CD4-positive, alpha-beta T cell treated with Interleukin-4 for 4 hours (primary cell): ENCODE results near the gene CHCHD6.
A peak's percentile ranks its signal among the peaks of the same experiment; 100 is the strongest.

ENCODE experiments used
- DNase-seq: peaks from one replicate; pipeline ENCODE4 v3.0.0-alpha.2; 2020

CHCHD6 gene

DNA sequence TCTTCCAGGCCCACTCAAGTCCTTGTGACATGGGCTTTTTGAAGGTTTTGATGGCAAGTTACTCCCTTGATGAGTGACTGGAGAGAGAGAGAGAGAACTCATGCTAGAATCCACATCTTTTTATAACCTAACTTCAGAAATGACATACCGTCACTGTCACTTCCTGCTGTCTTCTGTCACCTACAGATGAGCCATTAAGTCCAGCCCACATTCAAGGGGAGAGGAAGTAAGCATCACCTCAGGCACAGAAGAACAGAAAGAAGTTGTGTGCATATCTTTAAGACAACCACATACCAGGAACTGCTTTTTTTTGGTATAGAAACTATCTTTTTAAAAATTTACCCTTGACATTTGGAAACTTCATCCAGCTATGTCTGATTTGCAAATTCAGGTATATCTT, 32.5 kb upstream of the CHCHD6 start:
- no peak for DNase-seq

DNA sequence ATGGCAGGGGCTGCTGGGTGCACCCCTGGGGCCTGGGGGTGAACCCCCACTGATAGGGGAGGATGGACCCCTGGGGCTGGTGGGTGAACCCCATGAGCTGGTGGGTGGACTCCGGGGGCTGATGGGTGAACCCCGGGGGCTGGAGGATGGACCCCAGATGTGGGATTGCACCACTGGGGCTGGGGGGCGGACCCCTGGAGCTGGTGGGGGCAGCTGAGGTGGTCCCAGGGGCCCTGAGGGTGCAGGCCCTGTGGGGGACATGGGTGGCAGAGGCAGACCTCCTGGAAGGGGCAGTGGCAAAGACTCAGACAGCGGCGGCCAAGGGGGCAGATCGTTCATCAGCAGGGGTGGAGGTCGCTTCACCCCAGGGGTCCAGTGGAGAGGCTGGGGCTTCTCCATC, 31.7 kb upstream of the CHCHD6 start:
- DNase-seq: no peak

DNA sequence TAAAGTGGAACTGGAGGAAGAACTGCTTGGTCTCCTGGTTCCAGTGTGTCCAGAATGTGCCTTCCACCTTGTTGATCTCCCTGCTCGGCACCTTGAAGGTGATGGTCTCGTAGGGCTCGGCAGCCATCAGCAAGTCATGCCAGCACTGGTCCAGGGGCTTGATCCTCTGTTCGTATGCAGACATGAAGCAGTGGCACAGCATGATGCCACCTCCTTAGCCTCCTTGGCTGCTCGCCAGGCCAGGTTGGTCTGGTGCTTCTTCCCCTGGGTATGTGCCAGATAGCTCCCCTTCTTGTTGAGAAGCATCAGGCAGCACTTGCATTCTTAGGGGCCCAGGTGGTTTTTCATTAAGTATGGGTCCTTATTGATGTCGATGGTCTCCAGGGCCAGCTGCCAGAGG, 31.3 kb upstream of the CHCHD6 start:
- no peak for DNase-seq

GRCh38 chr3:126676919-126677705, 26.9 kb upstream of the CHCHD6 start:
- DNase-seq: no peak

- no peak for DNase-seq
Measured at GRCh38 chr3:126677862-126678503, 26.1 kb upstream of the CHCHD6 start.

DNA sequence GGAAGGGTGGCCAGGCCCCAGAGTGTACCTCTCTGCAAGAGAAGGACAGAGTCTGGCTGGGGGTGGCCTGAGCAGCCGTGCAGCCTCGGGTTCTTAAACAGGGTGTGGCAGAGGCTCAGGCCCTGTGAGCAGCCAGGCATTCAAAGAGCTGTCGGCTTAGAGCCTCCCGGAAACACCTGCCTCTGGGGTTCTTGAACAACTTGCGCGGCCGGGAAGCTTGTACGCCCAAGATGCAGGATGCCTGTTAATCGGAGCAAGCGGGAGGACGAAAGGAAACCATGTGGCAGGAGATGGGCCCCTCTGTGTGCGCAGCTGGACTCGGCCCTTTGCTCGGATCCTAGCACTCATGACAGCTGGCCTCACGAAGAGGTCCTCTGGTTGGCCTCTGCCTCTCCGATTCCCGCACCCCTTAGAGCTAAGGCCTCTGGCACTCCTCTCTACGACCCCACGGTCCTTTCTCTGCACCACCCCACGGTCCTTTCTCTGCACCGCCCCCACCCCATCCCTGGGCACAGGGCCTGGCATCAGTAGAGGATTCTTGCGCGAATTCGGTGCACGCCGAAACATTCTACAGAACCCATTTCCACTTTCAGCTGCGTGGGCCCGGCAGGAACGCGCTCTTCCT, 25.2 kb upstream of the CHCHD6 start:
- DNase-seq: no peak

DNA sequence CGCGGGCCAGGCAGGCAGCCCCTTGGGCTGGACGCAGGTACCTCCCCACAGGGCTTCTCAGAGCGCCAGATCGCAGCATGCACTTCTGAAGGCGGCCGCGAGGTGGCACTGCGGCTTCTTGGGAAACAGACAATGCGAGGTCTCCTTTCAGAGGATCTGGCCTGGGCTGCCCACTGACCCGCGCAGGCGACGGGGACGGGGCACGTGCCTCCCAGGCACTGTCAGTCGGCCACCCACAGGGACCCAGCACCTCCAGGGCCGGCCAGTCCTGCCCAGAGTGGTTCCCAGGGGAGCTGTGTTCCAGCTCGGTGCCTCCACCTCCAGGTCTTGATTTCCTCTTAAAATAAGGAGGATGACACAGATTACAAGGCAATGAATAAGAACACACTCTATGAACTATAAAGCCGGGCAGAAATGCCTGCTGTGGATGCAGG, 24.7 kb upstream of the CHCHD6 start:
- peak; percentile 71 for DNase-seq

- no peak for DNase-seq
Measured at GRCh38 chr3:126679831-126680666, 24.0 kb upstream of the CHCHD6 start.

- DNase-seq: no peak
Measured at GRCh38 chr3:126680667-126681055, 23.4 kb upstream of the CHCHD6 start.

DNA sequence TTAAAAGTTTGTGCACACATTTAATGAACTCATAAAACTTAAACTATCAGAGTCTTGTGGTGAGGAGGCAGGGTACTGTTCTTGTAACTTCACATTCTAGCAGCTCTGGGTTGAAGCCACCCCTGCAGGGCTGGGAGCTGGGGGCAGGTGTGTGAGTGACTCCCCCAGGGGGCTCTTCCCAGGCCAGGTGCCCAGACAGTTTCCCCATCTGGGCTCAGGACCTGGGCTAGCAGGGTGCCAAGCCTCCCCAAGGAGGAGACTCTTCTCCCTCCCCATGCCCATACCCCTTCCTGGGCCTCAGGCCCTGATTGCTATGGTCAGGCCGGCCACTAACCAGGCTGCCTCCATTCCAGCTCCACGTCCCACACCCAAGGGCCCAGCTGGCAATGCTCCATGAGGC, 22.0 kb upstream of the CHCHD6 start:
- DNase-seq: no peak

DNA sequence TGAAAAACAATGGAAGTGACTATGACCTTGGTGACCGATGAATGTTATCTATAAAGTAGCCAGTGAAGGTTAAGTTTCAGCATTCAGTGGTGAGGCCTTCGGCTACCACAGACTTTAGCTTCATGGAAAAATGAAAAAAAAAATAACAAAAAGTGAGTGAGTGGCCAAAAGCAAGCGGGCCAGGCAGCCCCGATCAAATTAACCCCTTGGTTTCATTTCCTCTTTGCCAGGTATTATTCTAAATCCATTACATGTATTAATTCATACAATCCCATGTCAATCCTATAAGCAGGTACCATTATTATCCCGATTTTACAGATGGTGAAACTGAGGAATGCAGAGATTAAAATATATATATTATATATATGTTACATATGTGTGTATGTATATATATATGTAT, 21.0 kb upstream of the CHCHD6 start:
- no peak for DNase-seq

DNA sequence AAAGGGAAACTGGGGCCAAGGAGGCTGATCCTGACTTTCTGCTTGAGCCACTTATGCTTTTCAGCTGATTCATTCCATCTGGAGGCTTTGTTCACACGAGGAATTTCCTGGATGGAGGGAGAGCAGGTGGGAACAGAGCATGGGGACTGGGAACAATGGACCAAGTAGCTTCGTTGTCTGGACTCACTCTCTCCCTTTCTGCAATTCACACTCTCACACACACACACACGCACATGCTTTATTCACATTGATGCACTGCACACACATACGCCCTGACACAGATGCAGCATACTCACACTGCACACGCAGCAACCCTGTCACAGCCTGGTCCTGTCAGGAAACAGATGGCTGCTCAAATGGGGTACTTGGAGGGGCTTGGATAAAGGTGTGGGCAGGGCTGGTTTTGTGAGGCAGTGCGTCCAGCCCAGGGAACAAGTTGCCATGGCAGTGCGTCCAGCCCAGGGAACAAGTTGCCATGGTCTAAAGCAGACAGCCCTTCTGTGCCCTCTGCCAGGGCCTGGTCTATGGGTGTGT, 19.8 kb upstream of the CHCHD6 start:
- DNase-seq: no peak

- no peak for DNase-seq
Measured at GRCh38 chr3:126685021-126685420, 19.0 kb upstream of the CHCHD6 start.

- DNase-seq: no peak
Measured at GRCh38 chr3:126685493-126685892, 18.5 kb upstream of the CHCHD6 start.

GRCh38 chr3:126691765-126692164, 12.3 kb upstream of the CHCHD6 start:
- DNase-seq: no peak

- no peak for DNase-seq
Measured at GRCh38 chr3:126692858-126693257, 11.2 kb upstream of the CHCHD6 start.

GRCh38 chr3:126693921-126694320, 10.1 kb upstream of the CHCHD6 start:
- DNase-seq: no peak

GRCh38 chr3:126696701-126697267, 7.3 kb upstream of the CHCHD6 start:
- no peak for DNase-seq

GRCh38 chr3:126699011-126699410, 5.0 kb upstream of the CHCHD6 start:
- DNase-seq: no peak

- DNase-seq: no peak
Measured at GRCh38 chr3:126704494-126705214, 614 bp downstream of the CHCHD6 start.

DNA sequence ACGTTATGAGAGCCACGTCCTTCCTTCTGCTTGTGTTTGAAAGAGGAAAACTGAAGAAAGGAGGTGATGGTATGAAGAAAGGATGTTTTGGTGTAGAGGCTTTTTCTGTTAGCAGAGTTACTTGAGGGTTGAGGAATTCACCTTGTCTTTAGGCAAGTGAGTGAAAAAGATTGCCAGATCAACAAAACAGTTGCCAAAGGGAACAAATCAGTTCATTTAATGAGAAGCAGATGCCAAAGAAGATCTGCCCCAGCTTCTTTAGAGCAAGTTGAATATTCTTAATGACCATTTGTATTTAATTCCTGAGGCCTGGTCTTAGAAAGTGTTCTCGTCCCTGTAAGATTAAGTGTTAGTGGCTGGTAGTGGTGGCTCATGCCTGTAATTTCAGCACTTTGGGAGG, 2.6 kb downstream of the CHCHD6 start:
- DNase-seq: no peak
